DMS79 (cell line): ENCODE data around the gene OTOP3.
"Not testable (repeated sequence)": the region's sequence is repeated elsewhere in the genome, so short reads cannot be mapped to it uniquely, and the experiment has no call there.

Experiments used
- DNase-seq: peaks from one replicate; lab custom pipeline; 2025; lab: John Stamatoyannopoulos, UW

OTOP3 gene

DNA sequence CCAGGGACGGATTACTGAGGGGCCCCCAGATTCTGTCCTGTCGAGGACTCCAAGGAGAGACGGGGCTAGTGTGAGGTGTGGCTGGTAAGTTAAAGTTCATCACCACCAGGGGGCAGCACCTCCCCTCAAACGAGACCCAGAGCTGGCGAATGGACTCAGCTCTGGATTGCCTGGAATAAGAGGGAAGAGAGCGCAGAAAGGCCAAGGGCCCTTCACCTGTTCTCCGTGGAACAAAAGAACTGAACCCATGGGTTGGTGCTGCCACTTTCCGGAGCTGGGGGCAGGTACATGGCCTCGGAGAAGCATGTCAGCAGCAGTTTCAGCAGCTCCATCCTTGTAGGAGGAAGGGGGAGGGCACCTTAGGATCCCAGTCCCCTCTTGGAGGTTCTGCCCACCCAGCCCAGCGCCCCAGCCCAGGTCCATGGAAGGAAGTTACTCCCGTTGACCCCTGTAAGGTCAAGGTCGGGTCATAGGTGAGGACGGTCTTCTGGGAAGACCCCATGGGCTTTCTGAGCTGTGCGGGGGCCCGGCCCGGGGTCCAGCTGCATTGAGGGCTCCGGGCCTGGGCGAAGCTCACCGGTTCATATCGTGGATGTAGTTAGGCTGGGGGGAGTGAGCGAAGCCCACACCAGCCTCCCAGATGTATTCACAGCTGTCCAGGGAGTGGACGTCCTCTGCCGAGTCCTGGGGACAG lies 26.1 kb downstream of the OTOP3 start:
- peak; percentile 25 for DNase-seq

DNA sequence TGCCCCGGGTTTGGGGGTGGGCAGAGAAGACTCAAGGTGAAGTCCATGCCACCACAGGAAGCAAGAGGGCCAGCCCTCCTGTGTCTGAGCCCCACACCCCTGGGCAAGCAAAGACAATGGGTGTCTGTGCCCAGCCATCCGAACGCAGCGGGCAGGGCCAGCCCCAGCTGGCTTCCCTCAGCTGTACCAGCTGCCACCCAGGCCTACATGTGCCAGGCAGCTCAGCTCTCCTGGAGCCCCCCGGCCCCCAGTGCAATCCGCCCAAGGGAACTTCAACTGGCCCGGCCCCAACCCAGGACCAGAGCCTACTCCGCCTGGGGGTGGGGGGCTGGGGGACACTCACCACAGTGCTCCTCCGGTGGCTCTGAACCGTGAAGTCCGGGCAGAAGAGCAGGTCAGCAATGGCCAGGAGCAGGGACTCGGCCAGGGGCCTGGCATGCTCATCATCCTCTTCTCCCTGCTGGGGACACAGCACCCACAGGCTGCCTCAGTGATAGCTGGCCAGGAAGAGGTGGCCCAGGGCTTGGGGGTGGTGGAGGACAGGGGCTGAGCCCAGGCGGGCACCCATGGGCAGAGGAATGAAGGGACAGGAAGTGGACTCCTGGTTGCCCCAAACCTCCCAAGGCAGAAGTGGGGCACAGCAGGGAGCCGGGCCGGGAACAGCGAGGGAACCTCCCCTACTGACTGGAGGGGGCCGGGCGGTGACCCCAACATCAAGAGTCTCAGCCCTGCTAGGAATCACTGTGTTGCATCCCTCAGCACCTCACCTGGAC lies 27.1 kb downstream of the OTOP3 start:
- no peak for DNase-seq

DNA sequence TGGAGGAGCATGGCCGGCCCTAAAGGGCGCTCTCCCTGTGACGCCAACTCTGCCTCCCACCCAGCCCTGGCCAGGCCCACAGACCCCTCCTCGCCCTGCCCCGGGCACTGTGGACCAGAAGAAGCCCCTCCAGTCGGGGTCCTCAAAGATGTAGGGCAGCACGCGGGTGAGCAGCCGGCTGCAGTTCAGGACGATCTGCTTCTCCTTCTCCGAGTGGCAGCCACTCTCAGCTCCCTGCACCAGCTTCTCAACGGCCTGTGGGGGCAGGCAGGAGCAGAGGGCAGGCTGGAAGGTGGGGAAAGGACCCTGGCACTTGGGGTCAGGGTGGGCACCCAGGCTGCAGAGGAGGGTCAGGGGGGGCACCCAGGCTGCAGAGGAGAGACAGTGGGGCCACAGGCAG lies 28.0 kb downstream of the OTOP3 start:
- no peak for DNase-seq

GRCh38 chr17:74964246-74964761 lies 28.6 kb downstream of the OTOP3 start:
- DNase-seq, result no peak

GRCh38 chr17:74964988-74965622 lies 29.4 kb downstream of the OTOP3 start:
- DNase-seq, result no peak

GRCh38 chr17:74968361-74968780 lies 32.7 kb downstream of the OTOP3 start:
- no peak for DNase-seq

DNA sequence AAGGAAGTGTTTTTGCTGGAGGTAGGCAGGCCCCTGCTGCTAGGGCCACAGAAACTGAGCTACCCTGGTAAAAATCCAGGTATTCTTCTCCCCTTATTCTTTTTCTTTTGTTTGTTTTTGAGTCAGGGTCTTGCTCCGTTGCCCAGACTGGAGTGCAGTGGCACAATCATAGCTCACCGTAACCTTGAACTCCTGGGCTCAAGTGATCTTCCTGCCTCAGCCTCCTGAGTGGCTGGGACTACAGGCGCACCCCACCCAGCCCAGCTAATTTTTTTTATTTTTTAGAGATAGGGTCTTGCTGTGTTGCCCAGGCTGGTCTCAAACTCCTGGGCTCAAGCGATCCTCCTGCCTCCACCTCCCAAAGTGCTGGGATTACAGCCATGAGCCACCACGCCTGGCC lies 33.8 kb downstream of the OTOP3 start:
- not testable (repeated sequence) for DNase-seq

GRCh38 chr17:74970395-74970794 lies 34.7 kb downstream of the OTOP3 start:
- DNase-seq, result no peak

- no peak for DNase-seq
Measured at GRCh38 chr17:74971069-74971841, 35.6 kb downstream of the OTOP3 start.

- DNase-seq, result no peak
Measured at GRCh38 chr17:74971842-74972106, 36.1 kb downstream of the OTOP3 start.

DNA sequence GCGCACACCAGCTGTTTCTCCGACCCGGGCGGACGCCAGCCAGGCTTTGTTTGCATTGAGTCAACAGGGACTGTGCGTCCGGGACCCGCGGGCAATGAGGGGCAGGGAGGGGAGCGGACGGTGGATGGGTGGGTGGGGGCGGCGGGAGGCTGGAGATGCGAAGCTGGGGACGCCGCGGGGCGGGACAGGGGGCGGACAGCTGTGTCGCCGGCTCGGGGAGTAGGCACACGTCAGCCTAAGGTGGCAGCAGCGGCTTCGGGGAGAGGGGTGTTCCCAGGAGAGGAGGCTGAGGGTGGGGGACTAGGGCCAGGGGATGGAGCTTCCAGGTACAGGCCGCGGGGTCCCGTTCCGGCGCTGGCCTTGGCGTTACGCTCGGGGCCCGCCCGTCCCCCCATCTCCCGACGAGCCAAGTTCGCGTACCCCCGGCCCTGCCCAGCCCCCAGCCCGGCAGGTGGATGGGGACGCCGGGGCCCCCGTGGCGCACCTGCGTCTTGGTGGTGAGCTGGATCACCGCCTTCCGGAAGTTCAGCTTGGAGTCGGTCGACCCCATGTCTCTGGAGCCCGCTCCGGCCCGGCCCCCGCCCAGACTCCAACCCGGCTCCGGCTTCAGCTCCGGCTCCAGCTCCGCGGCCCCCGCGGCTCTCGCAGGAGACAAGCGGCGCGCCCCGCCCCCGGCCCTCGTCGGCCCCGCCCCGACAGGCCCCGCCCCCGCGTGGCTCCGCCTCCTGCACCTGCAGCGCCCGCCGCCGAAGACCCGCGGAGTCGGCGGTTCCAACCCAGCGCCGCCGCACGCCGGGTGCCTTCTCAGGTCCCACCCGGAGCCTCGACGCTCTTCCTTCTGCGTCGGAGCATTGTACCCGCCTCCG lies 36.6 kb downstream of the OTOP3 start, which contains the start of gene HID1:
Gene HID1 (minus strand): TSS at position 653 of the 866 bp plus-strand sequence. CDS start 103 bp downstream, at position 550.
- no peak for DNase-seq

DNA sequence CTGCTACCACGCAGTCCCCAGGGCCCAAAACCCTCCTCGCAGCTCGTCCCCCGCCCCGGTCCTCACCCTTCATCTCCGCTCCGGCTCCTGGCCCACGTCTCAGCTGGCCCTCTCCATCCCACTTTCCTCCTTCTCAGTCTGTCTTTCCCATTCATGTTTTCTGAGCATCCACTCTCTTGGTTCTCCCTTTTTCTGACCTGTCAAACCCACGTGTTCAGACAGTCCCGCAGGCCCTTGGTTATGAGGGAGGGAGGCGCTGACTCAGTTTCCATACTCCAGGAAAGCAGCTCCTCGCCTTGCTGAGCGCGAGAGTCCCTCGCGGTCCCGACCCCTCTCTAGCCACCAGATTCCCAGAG lies 37.3 kb downstream of the OTOP3 start:
- no peak for DNase-seq

- DNase-seq, result no peak
Measured at GRCh38 chr17:74975943-74976342, 40.2 kb downstream of the OTOP3 start.

- DNase-seq, result no peak
Measured at GRCh38 chr17:74977802-74978201, 42.1 kb downstream of the OTOP3 start.

DNA sequence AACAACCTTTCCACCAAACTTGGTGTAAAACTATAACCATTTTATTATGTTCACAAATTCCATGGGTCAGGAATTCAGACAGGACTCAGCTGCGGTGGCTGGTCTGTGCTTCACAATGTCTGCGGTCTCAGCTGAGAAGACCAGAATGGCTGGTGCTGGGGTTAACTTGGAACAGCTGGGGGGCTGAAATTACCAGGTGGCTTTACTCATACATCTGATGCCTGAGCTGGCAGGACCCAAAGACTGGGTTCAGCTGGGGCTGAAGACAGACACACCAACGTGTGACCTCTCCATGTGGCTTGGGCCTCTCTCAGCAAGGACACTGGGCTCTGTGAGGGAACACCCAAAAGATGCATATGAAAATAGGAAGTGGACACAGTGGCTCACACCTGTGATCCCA lies 42.5 kb downstream of the OTOP3 start:
- no peak for DNase-seq

DNA sequence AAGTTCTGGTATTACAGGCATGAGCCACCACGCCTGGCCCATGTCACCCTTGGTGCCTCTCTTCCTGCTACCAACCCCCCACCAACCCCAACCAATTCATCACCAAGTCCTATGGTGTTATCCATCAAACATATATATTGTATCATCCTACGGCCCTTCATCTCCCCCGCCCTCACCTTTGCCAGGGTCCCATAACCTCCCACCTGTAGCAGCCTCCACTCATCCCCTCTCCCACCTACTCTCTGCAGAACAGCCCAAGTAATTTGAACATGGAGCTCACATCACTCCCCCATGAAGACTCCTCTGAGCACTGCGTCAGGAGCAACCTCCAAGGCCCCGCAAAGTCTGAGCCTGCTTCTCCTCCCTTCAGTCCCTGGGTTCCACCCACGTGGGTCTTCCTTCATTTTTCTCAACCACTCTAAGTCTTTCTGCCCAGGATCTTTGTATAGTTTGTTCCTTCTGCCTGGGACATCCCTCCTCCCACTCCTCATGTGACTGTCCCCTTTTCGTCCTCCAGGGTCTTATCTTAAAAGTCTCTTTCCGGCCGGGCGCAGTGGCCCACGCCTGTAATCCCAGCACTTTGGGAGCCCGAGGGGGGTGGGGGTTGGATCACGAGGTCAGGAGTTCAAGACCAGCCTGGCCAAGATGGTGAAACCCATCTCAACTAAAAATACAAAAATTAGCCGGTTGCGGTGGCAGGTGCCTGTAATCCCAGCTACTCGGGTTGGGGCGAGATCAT lies 43.9 kb downstream of the OTOP3 start:
- no peak for DNase-seq

DNA sequence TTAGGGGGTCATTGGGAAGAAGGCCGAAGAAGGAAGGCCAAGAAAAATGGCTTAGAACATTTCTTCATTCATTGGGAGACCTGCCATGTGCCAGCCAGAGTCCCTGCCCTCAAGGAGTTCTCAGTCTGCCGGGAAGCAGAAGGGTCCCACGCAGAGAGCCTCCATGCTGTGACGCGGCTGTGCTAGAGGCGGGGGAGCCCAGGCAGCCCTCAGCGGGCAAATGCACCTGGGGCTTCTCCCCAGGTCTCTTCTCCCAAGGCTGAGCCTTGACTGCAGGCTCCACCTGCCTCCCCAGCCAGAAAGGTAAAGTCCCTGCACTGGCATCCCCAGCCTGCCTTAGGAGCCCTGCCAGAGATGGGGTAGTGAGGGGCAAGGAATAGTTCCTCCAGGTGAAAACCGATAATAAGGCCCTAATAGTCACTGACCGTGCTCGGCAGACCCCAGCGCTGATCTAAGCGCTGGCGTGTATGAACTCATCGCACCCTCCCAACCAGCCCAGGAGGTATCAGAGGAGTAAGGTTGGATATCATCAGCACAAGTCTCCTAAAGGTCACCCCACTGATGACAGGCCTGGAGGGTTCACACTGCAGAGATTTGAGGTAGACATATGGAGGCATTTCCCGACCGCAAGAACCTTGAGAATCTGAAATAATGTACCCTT lies 45.8 kb downstream of the OTOP3 start:
- no peak for DNase-seq

DNA sequence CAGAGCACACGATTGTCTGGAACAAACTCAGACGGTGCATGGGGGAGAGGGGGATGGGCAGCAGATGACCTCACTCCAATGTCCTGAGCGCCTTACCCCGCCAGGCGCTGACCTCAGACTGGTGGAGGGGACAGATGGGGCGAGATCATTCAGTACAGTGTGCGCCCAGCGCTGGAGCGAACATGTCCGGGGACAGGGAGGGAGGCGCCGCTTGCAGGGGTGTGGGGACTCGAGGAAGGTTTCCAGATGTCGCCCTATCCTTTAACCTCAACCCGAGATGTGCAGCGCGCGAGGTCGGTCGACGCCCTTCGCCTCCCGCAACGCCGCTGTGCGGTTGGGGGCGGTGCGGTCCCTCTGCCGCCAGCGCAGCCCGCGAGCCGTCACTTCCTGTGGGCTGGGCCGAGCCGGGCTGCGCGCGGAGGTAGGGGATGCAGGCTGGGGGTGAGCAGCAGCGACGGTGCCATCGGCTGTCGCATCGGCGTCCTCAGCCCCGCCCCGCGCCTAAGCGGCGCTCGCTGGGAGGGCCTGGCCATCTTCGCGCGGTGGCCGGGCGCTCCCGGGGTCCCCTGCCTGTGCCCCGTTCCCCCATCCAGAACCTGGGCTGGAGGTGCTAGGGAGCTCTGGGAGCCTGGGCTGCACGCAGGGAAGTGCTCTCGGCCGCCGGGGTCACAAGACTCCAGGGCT lies 46.4 kb downstream of the OTOP3 start:
- no peak for DNase-seq

- DNase-seq, result not testable (repeated sequence)
Measured at GRCh38 chr17:74982663-74983313, 47.1 kb downstream of the OTOP3 start.
